Sigmoid colon (tissue), 4 donors: Measurements from ENCODE around the gene LLGL1.

Experiments used
- EP300 ChIP-seq, 4 donors: sonication (generic); formaldehyde crosslinking; IDR thresholded peaks; one replicate each; pipeline ENCODE4 v1.6.1; 2017; ENCODE audit warnings: antibody characterized with exemption in 4 of 4
- POLR2A ChIP-seq, 2 donors: fragments of 450-650 bp; IDR thresholded peaks; one replicate each; pipeline ENCODE4 v1.6.1; 2016; ENCODE audit warnings: antibody characterized with exemption in 2 of 2, mild to moderate bottlenecking in 2 of 2, moderate library complexity in 2 of 2
- POLR2AphosphoS5 ChIP-seq, 4 donors: sonication (generic); formaldehyde crosslinking; IDR thresholded peaks; one replicate each; pipeline ENCODE4 v1.6.1; 2017; ENCODE audit warnings: antibody characterized with exemption in 4 of 4
- TF ChIP-seq, protein P1 (sequence below), 4 experiments: fragments of 450-650 bp in 3 of 4; fragments of 200-600 bp in 1 of 4; IDR thresholded peaks; one replicate each; pipeline ENCODE4 v1.5.1; 2016 to 2019; ENCODE audit warnings: antibody characterized with exemption in 4 of 4, mild to moderate bottlenecking in 3 of 4, moderate library complexity in 2 of 4

- peak in 3 of 4 donors; percentile 16 to 39 (median 28) for TF ChIP-seq POLR2AphosphoS5 (IDR thresholded peaks at IDR 0.05)
- TF ChIP-seq, protein P1, sequence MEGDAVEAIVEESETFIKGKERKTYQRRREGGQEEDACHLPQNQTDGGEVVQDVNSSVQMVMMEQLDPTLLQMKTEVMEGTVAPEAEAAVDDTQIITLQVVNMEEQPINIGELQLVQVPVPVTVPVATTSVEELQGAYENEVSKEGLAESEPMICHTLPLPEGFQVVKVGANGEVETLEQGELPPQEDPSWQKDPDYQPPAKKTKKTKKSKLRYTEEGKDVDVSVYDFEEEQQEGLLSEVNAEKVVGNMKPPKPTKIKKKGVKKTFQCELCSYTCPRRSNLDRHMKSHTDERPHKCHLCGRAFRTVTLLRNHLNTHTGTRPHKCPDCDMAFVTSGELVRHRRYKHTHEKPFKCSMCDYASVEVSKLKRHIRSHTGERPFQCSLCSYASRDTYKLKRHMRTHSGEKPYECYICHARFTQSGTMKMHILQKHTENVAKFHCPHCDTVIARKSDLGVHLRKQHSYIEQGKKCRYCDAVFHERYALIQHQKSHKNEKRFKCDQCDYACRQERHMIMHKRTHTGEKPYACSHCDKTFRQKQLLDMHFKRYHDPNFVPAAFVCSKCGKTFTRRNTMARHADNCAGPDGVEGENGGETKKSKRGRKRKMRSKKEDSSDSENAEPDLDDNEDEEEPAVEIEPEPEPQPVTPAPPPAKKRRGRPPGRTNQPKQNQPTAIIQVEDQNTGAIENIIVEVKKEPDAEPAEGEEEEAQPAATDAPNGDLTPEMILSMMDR (IDR thresholded peaks at IDR 0.05) = no peak
- TF ChIP-seq POLR2A (IDR thresholded peaks at IDR 0.05) = no peak
- no peak for TF ChIP-seq EP300 (IDR thresholded peaks at IDR 0.05)
Measured at GRCh38 chr17:18187821-18188761, 37.3 kb upstream of the LLGL1 start.
